Embryonic facial prominence (tissue), 1 donor: Measurements from ENCODE around the gene STPG4.
"Not testable (repeated sequence)": the region's sequence is repeated elsewhere in the genome, so short reads cannot be mapped to it uniquely, and the experiment has no call there.

Experiments
- DNase-seq: peaks from one replicate; pipeline ENCODE4 v3.0.0-alpha.2; 2016; ENCODE audit errors: extremely low spot score

The STPG4 gene

GRCh38 chr2:47155091-47155876, at the start of gene STPG4:
STPG4 (minus strand) TSS chr2:47155308; CDS start chr2:47155251, 57 bp downstream.
- DNase-seq = no peak

DNA sequence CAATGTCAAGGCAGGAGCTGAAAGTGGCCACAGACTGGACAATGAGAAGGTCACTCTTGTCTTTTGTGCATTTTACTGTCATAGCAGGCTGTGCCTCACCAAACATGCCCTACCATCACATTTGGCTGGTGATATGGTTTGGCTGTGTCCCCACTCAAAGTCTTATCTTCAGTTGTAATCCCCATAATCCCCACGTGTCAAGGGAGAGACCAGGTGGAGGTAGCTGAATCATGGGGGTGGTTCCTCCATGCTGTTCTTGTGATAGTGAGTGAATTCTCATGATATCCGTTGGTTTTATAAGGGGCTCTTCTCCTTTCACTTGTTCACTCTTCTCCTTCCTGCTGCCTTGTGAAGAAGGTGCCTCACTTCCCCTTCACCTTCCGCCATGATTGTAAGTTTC, 49.6 kb upstream of the STPG4 start:
- DNase-seq = no peak

- no peak for DNase-seq
These were observed 48.9 kb upstream of the STPG4 start for GRCh38 chr2:47203995-47204394.

- no peak for DNase-seq
These were observed 46.1 kb upstream of the STPG4 start for GRCh38 chr2:47201224-47201623.

DNA sequence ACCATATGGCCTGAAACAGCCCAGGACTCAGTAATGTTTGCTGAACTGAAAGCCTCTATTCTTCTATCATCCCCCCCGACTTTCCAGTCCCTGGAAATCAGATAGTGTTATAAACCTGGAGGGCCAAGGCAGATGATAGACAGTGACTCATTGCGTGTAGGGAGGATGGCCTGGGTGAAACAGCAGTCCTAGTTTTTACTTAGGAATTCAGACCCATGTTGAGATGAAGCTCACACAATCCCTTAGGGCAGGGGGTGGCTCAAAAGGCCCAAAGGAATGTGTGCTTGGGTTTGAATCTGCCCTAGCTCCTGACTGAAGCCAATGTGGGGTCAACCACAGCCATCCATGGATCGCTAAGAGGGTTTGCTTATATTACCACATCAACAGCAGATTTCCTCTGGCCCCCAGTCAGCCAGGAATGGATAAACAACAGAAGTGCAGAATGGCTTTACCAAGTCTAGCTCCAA, 43.9 kb upstream of the STPG4 start:
- DNase-seq = no peak

- DNase-seq = no peak
These were observed 41.4 kb upstream of the STPG4 start for GRCh38 chr2:47196499-47196898.

DNA sequence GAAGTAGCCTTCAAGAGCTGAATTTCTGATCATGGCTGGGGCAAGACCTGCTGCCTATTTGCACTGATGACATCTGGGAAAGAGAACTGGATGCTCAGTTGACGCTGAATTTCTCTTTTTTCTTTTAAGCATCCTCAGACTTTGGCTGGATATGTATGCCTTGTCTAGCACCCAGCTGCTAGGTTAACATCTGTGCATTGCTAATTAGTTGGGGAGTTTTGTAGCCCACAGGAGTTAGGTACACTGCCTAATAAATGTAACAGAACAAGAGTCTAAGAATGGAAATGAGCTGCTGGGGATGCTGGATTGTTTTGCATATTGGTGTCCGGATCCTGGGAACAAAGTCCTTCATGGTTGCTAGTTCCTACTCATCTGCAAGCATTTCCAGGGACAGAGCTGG, 40.9 kb upstream of the STPG4 start:
- DNase-seq = no peak

DNA sequence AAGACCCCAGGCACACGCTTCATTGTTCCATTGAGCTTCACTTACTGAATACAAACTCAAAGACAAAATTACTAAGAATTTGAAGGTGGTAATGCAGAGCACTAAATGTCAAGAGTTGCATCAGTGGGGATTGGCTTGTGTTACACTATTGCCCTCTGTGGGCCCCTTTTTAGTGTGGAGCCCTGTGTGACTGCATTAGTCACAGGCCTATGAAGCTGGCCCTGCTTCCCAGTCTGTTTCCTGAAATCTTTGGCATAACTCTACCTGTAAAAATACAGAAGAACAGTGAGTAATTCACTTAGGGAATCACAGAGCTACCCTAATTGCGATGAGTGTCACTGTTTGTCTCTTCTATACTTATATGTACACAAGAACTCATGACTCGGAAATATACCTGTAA, 40.0 kb upstream of the STPG4 start:
- no peak for DNase-seq

GRCh38 chr2:47194410-47194809, 39.3 kb upstream of the STPG4 start:
- no peak for DNase-seq

- no peak for DNase-seq
These were observed 38.5 kb upstream of the STPG4 start for GRCh38 chr2:47193607-47194006.

DNA sequence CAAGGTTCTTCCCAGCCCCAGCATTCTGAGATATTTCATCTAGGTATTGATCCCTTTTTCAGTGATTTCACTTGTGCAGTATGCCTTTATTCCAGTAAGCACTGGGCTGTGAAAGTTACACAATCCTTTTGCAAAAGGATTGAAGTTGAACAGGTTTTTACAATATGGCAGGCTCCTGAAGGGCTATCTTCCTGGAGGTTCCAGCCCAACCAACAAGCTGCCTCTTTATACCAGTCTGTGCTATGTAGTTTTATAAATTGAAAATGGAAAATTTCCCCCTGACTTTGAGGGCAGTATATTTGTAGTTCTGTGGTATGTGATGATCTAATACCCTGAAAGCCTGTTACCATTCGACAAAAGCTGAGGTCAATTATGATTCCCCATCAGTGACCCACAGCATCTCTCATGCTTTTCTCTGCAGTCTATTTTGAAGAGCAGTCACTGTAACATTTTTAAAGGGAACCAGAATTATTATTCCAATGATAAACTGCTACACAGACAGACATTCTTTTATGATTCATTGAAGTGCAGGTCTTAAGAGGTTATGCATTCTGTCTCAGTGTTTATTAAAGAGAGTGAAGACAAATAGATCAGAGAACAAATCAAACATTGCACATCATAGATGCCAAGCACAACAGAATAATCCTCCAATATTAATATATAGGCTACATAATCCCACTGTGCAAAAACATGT, 35.2 kb upstream of the STPG4 start:
- DNase-seq = no peak

DNA sequence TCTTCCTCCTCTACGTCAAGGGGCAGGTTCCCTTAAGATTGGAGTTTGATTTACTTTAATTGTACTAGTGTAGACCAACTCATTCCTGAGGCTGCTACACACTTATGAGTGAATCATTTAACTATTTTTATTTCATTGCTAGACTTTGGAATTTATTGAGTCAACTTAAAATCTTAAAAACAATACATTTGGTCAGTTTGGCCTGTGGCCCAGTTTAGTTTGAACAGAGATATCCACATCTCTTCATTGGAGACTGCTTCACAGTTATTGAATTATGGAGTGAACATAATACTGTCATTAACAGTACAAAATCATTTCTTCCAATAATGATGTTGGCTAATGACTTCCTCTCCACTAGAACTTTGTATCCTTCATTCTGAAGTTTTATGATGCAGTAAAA, 34.5 kb upstream of the STPG4 start:
- DNase-seq = no peak

GRCh38 chr2:47187069-47187468, 32.0 kb upstream of the STPG4 start:
- DNase-seq = no peak

GRCh38 chr2:47186351-47186750, 31.2 kb upstream of the STPG4 start:
- DNase-seq = no peak

GRCh38 chr2:47185098-47185497, 30.0 kb upstream of the STPG4 start:
- DNase-seq = not testable (repeated sequence)

GRCh38 chr2:47181176-47181575, 26.1 kb upstream of the STPG4 start:
- DNase-seq = no peak

DNA sequence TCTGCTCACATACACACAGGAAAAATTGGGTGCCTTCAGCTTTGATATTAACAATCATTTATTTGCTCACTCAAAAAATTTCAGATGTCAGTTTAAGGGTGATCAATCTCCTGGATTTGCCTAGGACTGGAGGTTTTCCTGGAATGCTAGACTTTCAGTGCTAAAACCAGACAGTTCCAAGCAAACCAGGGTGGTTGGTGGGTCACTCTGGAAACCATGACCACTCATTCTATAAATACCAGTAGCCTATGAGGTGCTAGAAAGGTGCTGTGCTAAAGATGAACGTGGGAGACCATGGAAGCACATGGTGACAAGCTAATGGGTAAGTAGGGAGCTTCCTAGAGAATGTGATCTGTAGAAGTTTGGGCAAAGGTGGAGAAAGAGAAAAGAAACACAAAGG, 25.4 kb upstream of the STPG4 start:
- DNase-seq = no peak

DNA sequence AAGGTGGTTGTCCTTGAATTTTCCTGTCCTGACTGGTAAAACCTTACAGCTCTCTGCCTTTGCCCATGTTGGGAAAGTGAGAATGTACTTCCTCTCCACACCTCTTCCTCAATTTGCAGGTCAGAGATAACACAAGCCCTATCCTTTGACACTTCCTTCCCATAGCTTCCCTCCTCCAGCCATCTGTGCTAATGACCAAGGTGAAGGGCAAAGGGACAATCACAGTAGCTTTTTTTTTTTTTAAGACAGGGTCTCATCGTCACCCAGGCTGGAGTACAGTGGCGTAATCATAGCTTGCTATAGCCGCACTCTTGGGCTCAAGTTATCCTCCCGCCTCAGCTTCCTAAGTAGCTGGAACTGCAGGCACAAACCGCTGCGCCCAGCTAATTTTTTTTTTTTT, 24.3 kb upstream of the STPG4 start:
- no peak for DNase-seq

DNA sequence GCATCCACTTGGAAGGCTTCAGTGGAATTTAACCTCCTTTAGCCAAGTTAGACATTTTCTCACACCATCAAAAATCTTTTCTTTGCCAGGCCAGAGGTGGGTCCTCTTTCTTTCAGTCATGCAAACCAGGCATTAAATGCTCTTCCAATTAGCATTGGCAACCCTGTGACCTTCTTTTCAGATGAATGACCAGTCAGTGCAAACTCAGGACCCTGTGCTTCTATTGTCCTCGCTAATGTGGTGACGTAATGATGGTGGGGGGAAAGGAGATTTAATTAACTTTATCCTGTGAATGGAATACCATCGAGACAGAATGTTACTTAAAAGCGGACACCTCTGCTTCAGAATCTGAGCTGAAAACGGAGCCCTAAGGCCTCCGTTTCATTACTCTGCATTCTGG, 23.2 kb upstream of the STPG4 start:
- no peak for DNase-seq

DNA sequence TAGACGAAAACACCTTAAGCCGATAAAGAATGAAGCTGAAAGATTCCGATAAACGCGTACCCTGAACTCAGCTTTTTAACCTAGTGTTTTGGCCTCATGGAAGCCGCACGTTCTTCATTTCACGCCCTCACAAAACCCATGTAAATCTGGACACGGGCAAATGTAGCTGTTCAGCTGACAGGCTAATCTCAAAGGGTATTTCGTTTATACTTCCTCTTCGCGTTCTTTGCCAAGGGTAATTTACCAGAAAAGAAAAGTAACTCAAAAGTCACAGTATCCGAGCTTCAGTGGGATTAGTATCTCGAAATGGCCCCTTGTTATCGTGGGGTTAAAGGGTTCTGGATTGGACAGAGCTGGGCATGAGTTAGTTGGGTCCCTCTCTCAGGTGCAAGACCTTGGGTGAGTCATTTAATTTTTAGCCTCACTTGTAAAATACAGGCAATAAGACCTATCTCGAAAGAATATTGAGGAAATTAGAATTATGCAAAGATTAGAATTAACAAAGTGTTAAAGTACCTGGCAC, 22.0 kb upstream of the STPG4 start:
- peak; percentile 27 for DNase-seq

GRCh38 chr2:47174733-47175361, 19.7 kb upstream of the STPG4 start:
- no peak for DNase-seq

DNA sequence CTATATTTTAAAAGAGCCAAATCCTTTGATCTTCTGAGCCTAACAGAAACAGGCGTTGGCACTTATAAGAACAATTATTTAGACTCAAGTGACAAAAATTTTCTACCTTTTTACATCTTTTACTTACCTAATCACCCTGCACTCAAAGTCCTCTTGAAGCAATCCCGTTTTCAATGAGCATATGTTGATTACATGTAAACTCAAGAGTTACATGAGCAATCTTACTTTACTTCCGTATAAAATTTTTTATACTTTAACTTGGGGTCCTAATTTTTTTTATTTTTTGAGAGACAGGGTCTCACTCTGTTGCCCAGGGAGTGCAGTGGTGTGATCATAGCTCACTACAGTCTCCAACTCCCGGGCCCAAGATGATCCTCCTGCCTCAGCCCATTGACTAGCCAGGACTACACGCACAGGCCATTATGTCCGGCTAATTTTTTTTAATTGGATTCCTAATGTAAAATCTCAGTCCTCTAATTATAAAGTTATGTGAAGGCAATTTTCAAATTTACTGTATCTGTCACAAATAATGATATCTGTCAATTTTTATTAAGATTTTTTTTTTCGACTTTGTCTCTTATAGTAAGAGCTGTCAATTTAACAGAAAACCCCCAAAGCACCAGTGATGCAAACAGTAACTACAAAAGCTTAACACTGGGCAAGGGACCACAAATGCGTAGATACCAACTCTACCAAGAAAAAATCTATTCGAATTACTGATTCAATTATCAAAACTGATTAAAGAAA, 19.1 kb upstream of the STPG4 start:
- no peak for DNase-seq
